ENCODE data around the gene WBP1L. TPM values are rescaled to one million over a fixed set of nuclear protein-coding genes. Genes with fewer than 3 reads are reported as not detected.

WBP1L gene
- total and polyA plus RNA-seq, 2 of the 13 experiments (the other 11 are each of a cell fraction or from before 2014, with no cell fraction given): 8.3 to 12.3 TPM

- no peak for TF ChIP-seq PHB2 (IDR thresholded peaks at IDR 0.05; ENCODE audit: partially characterized antibody)
- no peak for TF ChIP-seq ZNF607 (CRISPR knock-in tag; IDR thresholded peaks at IDR 0.05; ENCODE audit: borderline replicate concordance)
- peak; percentile 35; the same call in 1 of the 2 replicates for TF ChIP-seq PATZ1 (CRISPR knock-in tag; IDR thresholded peaks at IDR 0.05)
- peak; percentile 82 for TF ChIP-seq ZNF331 (CRISPR knock-in tag; IDR thresholded peaks at IDR 0.05)
- TF ChIP-seq ZBTB7A (CRISPR knock-in tag; IDR thresholded peaks at IDR 0.05): peak; percentile 56; the same call in 1 of the 2 replicates
- TF ChIP-seq EED (CRISPR knock-in tag; IDR thresholded peaks at IDR 0.05): no peak; the same call in 1 of the 2 replicates
- no peak for TF ChIP-seq SMAD9 (CRISPR knock-in tag; IDR thresholded peaks at IDR 0.05)
- peak; percentile 75 for TF ChIP-seq RCOR2 (CRISPR knock-in tag; IDR thresholded peaks at IDR 0.05)
- no peak for TF ChIP-seq ZNF672 (CRISPR knock-in tag; IDR thresholded peaks at IDR 0.05)
- TF ChIP-seq SMAD3 (CRISPR knock-in tag; IDR thresholded peaks at IDR 0.05): peak; percentile 51; the same call in 1 of the 2 replicates
- TF ChIP-seq NR2F1 (CRISPR knock-in tag; IDR thresholded peaks at IDR 0.05): peak; percentile 80 to 85
- TF ChIP-seq RFX3 (CRISPR knock-in tag; IDR thresholded peaks at IDR 0.05): peak; percentile 57; the same call in 1 of the 2 replicates
- no peak for TF ChIP-seq MLXIP (CRISPR knock-in tag; IDR thresholded peaks at IDR 0.05; ENCODE audit: borderline replicate concordance)
- TF ChIP-seq KIAA2018 (CRISPR knock-in tag; IDR thresholded peaks at IDR 0.05; ENCODE audit: borderline replicate concordance): no peak
- TF ChIP-seq PTBP1 (IDR thresholded peaks at IDR 0.05; ENCODE audit: low read depth, low read length, poor library complexity, severe bottlenecking): no peak
- TF ChIP-seq ZNF879 (CRISPR knock-in tag; IDR thresholded peaks at IDR 0.05): no peak
- TF ChIP-seq PITX1 (CRISPR knock-in tag; IDR thresholded peaks at IDR 0.05): peak; percentile 59; the same call in 1 of the 2 replicates
Measured at GRCh38 chr10:102850025-102850518, 106.3 kb downstream of the WBP1L start (continued).
